GM12873 (cell line): ENCODE results near the gene TMEM221.

ENCODE experiments used
- TF ChIP-seq, protein P1 (sequence below): IDR thresholded peaks from 2 replicates; pipeline ENCODE4 v1.5.1; 2012; ENCODE audit warnings: low read depth, mild to moderate bottlenecking, moderate library complexity, low read length, control low read depth; ENCODE audit not compliant: insufficient read depth; ENCODE audit errors: missing control alignments

Gene TMEM221

GRCh38 chr19:17419621-17420474, 28.6 kb downstream of the TMEM221 start, which contains the start of gene MVB12A:
MVB12A (plus strand) TSS chr19:17420047; CDS start chr19:17420136, 89 bp downstream.
- TF ChIP-seq, protein P1, sequence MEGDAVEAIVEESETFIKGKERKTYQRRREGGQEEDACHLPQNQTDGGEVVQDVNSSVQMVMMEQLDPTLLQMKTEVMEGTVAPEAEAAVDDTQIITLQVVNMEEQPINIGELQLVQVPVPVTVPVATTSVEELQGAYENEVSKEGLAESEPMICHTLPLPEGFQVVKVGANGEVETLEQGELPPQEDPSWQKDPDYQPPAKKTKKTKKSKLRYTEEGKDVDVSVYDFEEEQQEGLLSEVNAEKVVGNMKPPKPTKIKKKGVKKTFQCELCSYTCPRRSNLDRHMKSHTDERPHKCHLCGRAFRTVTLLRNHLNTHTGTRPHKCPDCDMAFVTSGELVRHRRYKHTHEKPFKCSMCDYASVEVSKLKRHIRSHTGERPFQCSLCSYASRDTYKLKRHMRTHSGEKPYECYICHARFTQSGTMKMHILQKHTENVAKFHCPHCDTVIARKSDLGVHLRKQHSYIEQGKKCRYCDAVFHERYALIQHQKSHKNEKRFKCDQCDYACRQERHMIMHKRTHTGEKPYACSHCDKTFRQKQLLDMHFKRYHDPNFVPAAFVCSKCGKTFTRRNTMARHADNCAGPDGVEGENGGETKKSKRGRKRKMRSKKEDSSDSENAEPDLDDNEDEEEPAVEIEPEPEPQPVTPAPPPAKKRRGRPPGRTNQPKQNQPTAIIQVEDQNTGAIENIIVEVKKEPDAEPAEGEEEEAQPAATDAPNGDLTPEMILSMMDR, result no peak

- TF ChIP-seq, protein P1, result no peak
These were observed 29.3 kb downstream of the TMEM221 start for GRCh38 chr19:17419154-17419620.

GRCh38 chr19:17418710-17419109, 29.8 kb downstream of the TMEM221 start:
- TF ChIP-seq, protein P1, result no peak

GRCh38 chr19:17415121-17415520, 33.3 kb downstream of the TMEM221 start:
- TF ChIP-seq, protein P1, result no peak

DNA sequence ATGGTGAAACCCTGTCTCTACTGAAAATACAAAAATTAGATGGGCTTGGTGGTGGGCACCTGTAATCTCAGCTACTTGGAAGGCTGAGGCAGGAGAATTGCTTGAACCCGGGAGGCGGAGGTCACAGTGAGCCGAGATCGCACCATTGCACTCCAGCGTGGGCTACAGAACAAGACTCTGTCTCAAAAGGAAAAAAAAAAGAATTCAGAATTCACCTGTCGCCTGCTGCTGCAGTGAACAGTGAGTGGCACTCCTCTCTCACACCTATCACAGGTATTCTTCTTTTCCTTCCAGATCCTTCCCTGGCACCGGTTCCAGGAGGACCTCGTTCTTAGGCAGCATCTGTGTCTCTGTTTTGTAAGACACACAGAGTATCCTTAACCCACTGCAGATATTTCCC, 34.4 kb downstream of the TMEM221 start:
- TF ChIP-seq, protein P1, result no peak

DNA sequence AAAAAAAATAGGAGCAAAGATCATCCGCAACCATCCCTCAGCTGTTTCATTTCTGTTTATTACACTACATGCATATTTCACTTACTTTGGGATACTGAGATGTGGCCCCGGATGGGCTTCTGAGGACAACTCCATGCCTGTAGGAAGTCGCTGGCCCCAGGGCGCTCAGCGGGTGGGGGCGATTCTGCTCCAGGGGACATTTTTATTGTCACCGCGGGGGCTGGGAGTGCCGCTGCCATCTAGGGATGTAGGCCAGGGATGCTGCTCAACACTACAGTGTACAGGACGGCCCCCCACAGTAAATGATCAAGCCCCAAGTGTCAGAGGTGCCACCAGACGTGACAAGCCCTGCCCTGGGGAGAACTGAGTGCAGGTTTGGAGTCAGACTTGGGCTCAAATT, 36.7 kb downstream of the TMEM221 start:
- TF ChIP-seq, protein P1, result no peak

GRCh38 chr19:17409990-17410389, 38.5 kb downstream of the TMEM221 start:
- TF ChIP-seq, protein P1, result no peak
